Osteoblast (primary cell): ENCODE measurements around the gene INPP4A. TPM values are rescaled to one million over a fixed set of nuclear protein-coding genes. Genes with fewer than 3 reads are reported as not detected.

ENCODE experiments used
- DNase-seq: peaks from one replicate; pipeline ENCODE4 v3.0.0; 2011; ENCODE audit warnings: low spot score, mixed read lengths; ENCODE audit not compliant: insufficient read length; ENCODE audit errors: missing footprints
- H2AFZ ChIP-seq: 2 replicates; pipeline ENCODE4 v1.6.0; 2011; ENCODE audit warnings: mild to moderate bottlenecking, low read length
- H3K27ac ChIP-seq: 2 replicates; pipeline ENCODE4 v1.5.1; 2011; ENCODE audit warnings: mild to moderate bottlenecking, low read depth, low read length, moderate library complexity
- H3K27me3 ChIP-seq: 2 replicates; pipeline ENCODE4 v1.6.0; 2012; ENCODE audit warnings: mild to moderate bottlenecking, control low read depth, inconsistent platforms, low read length, moderate library complexity; ENCODE audit not compliant: insufficient read depth
- H3K36me3 ChIP-seq: 2 replicates; pipeline ENCODE4 v1.5.1; 2011; ENCODE audit warnings: mild to moderate bottlenecking, low read length, control low read depth, moderate library complexity; ENCODE audit not compliant: insufficient read depth
- H3K4me1 ChIP-seq: 2 replicates; pipeline ENCODE4 v1.5.1; 2011; ENCODE audit warnings: mild to moderate bottlenecking, low read length, control low read depth, moderate library complexity; ENCODE audit not compliant: insufficient read depth
- H3K4me2 ChIP-seq: 2 replicates; pipeline ENCODE4 v1.6.0; 2011; ENCODE audit warnings: mild to moderate bottlenecking, low read length; ENCODE audit not compliant: insufficient read depth
- H3K4me3 ChIP-seq: fragments of 200-600 bp; sonication (generic); 3 replicates; pipeline ENCODE4 v1.5.1; 2012; ENCODE audit warnings: mild to moderate bottlenecking, low read length, inconsistent platforms; ENCODE audit not compliant: insufficient read depth
- H3K79me2 ChIP-seq: 2 replicates; pipeline ENCODE4 v1.6.0; 2012; ENCODE audit warnings: mild to moderate bottlenecking, low read length, control low read depth, inconsistent platforms; ENCODE audit not compliant: insufficient read depth
- H3K9me3 ChIP-seq: 2 replicates; pipeline ENCODE4 v1.5.1; 2011; ENCODE audit warnings: low read depth, low read length, control low read depth
- H4K20me1 ChIP-seq: 2 replicates; pipeline ENCODE4 v1.6.0; 2012; ENCODE audit warnings: mild to moderate bottlenecking, low read length, control low read depth; ENCODE audit not compliant: insufficient read depth
- CTCF ChIP-seq: IDR thresholded peaks from 2 replicates; pipeline ENCODE4 v1.5.1; 2011; ENCODE audit warnings: mild to moderate bottlenecking, low read depth, low read length, moderate library complexity; ENCODE audit errors: extremely low read depth
- total RNA-seq: library from RNA; depleted of rRNA; stranded (reverse); fragments of >200 nt; gene quantifications from 2 replicates; pipeline ENCODE4 v1.2.3, GENCODE V29; 2012

INPP4A gene
- total RNA-seq, 1 donor = 25.7 TPM

GRCh38 chr2:98623657-98624056 is 179.0 kb downstream of the INPP4A start:
- Histone ChIP-seq H3K4me1 (no peaks in the 10 kb centered on the region), H2AFZ (no peak overlapping the region), H3K36me3 (no peaks in the 10 kb centered on the region), H3K27ac (no peak overlapping the region), H3K9me3 (no peaks in the 10 kb centered on the region), H3K27me3 (no peaks in the 10 kb centered on the region), H3K79me2 (no peaks in the 10 kb centered on the region), H3K4me2 (no peak overlapping the region), H3K4me3 (no peak overlapping the region), H4K20me1 (no peaks in the 10 kb centered on the region)
- no peak for TF ChIP-seq CTCF
- DNase-seq = no peak

- Histone ChIP-seq H3K9me3 (no peaks in the 10 kb centered on the region), H3K36me3 (no peaks in the 10 kb centered on the region), H3K27ac (no peak overlapping the region), H3K4me1 (no peaks in the 10 kb centered on the region), H3K4me3 (no peak overlapping the region), H3K79me2 (no peaks in the 10 kb centered on the region), H3K4me2 (no peak overlapping the region), H4K20me1 (no peaks in the 10 kb centered on the region), H2AFZ (no peak overlapping the region), H3K27me3 (peaks cover 4% of the 10 kb centered on the region)
- no peak for TF ChIP-seq CTCF
- peak; percentile 52 for DNase-seq
These were observed 187.7 kb downstream of the INPP4A start for GRCh38 chr2:98632351-98632750.

- Histone ChIP-seq H3K4me1 (no peaks in the 10 kb centered on the region), H3K27ac (no peak overlapping the region), H4K20me1 (no peaks in the 10 kb centered on the region), H3K36me3 (no peaks in the 10 kb centered on the region), H3K9me3 (no peaks in the 10 kb centered on the region), H3K27me3 (peaks cover 4% of the 10 kb centered on the region), H3K4me2 (no peak overlapping the region), H3K79me2 (no peaks in the 10 kb centered on the region), H2AFZ (no peak overlapping the region), H3K4me3 (no peak overlapping the region)
- TF ChIP-seq CTCF = peak; percentile 42
- DNase-seq = no peak
These were observed 189.9 kb downstream of the INPP4A start for GRCh38 chr2:98634406-98635092.

DNA sequence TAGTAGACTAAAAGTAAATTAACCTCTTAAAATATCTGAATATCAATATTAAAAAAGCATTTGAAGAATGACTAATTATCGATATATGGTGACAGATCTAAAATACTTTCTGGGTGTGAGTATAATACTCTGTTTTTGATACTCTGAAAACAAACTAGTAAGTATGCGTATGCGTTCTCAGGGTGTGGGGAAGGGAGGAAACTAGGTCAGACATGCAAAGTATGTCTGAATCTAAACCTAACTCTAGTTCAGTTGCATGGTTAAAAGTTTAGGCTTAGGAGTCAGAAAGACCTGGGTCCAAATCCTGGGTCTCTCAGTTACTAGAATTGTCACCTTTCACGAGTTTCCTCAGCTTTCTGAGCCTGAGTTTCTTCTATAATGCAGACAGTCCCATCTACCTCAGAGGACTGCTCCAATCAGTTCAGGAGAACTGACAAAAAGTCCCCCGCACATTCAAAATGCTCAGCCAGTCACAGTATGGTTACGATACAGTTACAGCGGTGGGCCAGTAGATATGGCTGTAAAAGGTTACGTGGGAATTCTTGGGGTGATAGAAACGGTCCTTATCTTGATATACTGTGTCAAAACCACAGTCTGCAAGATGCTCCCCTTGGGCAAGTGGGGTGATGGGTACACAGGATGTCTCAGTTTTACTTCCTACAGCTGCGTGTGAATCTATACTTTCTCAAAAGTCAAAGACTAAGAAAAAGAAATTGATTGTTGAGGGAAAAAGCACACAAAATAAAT is 192.9 kb downstream of the INPP4A start:
- Histone ChIP-seq H3K4me3 (no peak overlapping the region), H3K36me3 (no peaks in the 10 kb centered on the region), H3K27ac (no peak overlapping the region), H3K9me3 (no peaks in the 10 kb centered on the region), H3K4me2 (no peak overlapping the region), H2AFZ (no peak overlapping the region), H3K79me2 (no peaks in the 10 kb centered on the region), H4K20me1 (no peaks in the 10 kb centered on the region), H3K27me3 (peaks cover 4% of the 10 kb centered on the region), H3K4me1 (no peaks in the 10 kb centered on the region)
- TF ChIP-seq CTCF = no peak
- no peak for DNase-seq
